Stomach (tissue), 9 donors: Measurements from ENCODE around the gene CDK13. TPM values are rescaled to one million over a fixed set of nuclear protein-coding genes. Genes with fewer than 3 reads are reported as not detected.
"Not testable (repeated sequence)": the region's sequence is repeated elsewhere in the genome, so short reads cannot be mapped to it uniquely, and the experiment has no call there.

ENCODE experiments used
- DNase-seq, 2 donors: peaks; one replicate each; pipeline versions ENCODE4 v3.0.0 to v3.0.0-alpha.2; 2013 to 2019
- H3K27ac ChIP-seq, 5 donors: fragments of 200-600 bp in 4 of 5; sonication (generic) in 4 of 5; one replicate each; pipeline ENCODE4 v1.5.1; 2013 to 2019; ENCODE audit warnings: mild to moderate bottlenecking in 1 of 5, moderate library complexity in 1 of 5
- H3K27me3 ChIP-seq, 3 donors: fragments of 200-600 bp; sonication (generic); one replicate each; pipeline ENCODE4 v1.5.1; 2017 to 2019; ENCODE audit warnings: mixed run types in 1 of 3
- H3K36me3 ChIP-seq, 4 donors: fragments of 200-600 bp; sonication (generic); 1 replicate in 3 of 4; 2 replicates in 1 of 4; pipeline ENCODE4 v1.5.1; 2016 to 2019
- H3K4me1 ChIP-seq, 4 donors: fragments of 200-600 bp; sonication (generic); one replicate each; pipeline ENCODE4 v1.5.1; 2016 to 2019
- H3K4me3 ChIP-seq, 4 donors: fragments of 200-600 bp; sonication (generic) in 3 of 4; one replicate each; pipeline ENCODE4 v1.5.1; 2016 to 2019; ENCODE audit warnings: mild to moderate bottlenecking in 1 of 4
- H3K9me3 ChIP-seq, 4 donors: fragments of 200-600 bp; sonication (generic); one replicate each; pipeline ENCODE4 v1.5.1; 2016 to 2019
- CTCF ChIP-seq, 7 experiments: fragments of 450-650 bp in 4 of 7; fragments of 200-600 bp in 3 of 7; sonication (generic) in 3 of 7; IDR thresholded peaks; one replicate each; pipeline ENCODE4 v1.5.1; 2016 to 2019; ENCODE audit warnings: antibody characterized with exemption in 7 of 7, control low read depth in 2 of 7, mild to moderate bottlenecking in 1 of 7
- EP300 ChIP-seq: sonication (generic); formaldehyde crosslinking; IDR thresholded peaks from one replicate; pipeline ENCODE4 v1.6.1; 2017; ENCODE audit warnings: antibody characterized with exemption
- POLR2A ChIP-seq, 4 donors: fragments of 450-650 bp; IDR thresholded peaks; one replicate each; pipeline ENCODE4 v1.6.1; 2016; ENCODE audit warnings: antibody characterized with exemption in 4 of 4, control low read depth in 2 of 4, mild to moderate bottlenecking in 1 of 4, moderate library complexity in 1 of 4
- POLR2AphosphoS5 ChIP-seq, 3 donors: sonication (generic); formaldehyde crosslinking; IDR thresholded peaks; one replicate each; pipeline ENCODE4 v1.6.1; 2016; ENCODE audit warnings: antibody characterized with exemption in 3 of 3
- WGBS, 5 donors: extraction: QIAGEN DNeasy Blood & Tissue Kit in 3 of 5; methylation state at CpG; one replicate each; pipeline versions ENCODE4 v1.1.5 to v1.1.7; 2013 to 2018; 5-methylcytosine and 5-hydroxymethylcytosine counted together
- intact Hi-C: fragments of 100-400 bp; cut with DNase I; formaldehyde crosslinking; loops from one replicate; pipeline ENCODE4 v1.15.1; 2023; ENCODE audit warnings: low total_unique reads
- polyA plus RNA-seq, 3 donors: library from polyadenylated mRNA; stranded (reverse); fragments of 200-250 nt; gene quantifications; one replicate each; pipeline ENCODE4 v1.2.3, GENCODE V29; 2013
- total RNA-seq, 5 donors: library from RNA; depleted of rRNA; stranded (reverse); fragments of >200 nt; gene quantifications; one replicate each; pipeline versions ENCODE4 v1.1.0 to v1.2.3, GENCODE V29; 2014 to 2016
- donor health status: healthy with polysubstance abuse.
- donor health status: Bipolar disorder and iron deficiency.
- donor health status: healthy.

The CDK13 gene
- total and polyA plus RNA-seq, 8 donors = 7.0 to 140 (median 66.2) TPM

DNA sequence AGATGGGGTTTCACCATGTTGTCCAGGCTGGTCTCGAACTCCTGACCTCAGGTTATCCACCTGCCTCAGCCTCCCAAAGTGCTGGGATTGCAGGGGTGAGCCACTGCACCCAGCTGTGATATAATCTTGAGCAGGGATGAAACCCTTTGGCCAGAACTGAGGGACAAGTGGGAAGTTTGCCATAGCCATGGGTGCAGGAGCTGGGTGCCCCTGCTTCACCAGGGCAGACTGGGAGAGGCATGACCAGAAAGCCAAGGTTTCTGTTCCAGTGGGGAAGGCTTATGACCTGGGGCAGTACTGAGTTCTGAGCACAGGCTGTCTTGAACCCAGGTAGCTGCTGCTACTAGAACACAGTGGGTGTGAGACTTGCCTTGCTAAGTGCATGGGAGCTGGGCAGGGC is 40.5 kb upstream of the CDK13 start:
- Histone ChIP-seq H3K9me3 (peaks cover 0 to 11% (median 4%) of the 10 kb centered on the region in 4 donors), H3K4me1 (no peaks in the 10 kb centered on the region), H3K27ac (no peak overlapping the region), H3K27me3 (no peaks in the 10 kb centered on the region), H3K4me3 (no peak overlapping the region), H3K36me3 (no peaks in the 10 kb centered on the region)
- WGBS, 5 donors = 75 to 91% (median 83%) methylated on average over 1 of the region's 1 CpG
- TF ChIP-seq CTCF (IDR thresholded peaks at IDR 0.05) (no peak), POLR2A (IDR thresholded peaks at IDR 0.05) (no peak), POLR2AphosphoS5 (IDR thresholded peaks at IDR 0.05) (no peak), EP300 (no peak)
- intact Hi-C loops = no loop called here
- DNase-seq = no peak

GRCh38 chr7:39910108-39910869 is 39.8 kb upstream of the CDK13 start:
- H3K9me3 ChIP-seq = peaks cover 0 to 11% (median 4%) of the 10 kb centered on the region in 4 donors
- H3K36me3 ChIP-seq = no peaks in the 10 kb centered on the region
- WGBS, 5 donors = 74 to 90% (median 83%) methylated on average over 7 of the region's 7 CpGs
- no peak for DNase-seq
- H3K4me1 ChIP-seq = no peaks in the 10 kb centered on the region
- intact Hi-C loops = no loop called here
- TF ChIP-seq EP300 (no peak), POLR2A (IDR thresholded peaks at IDR 0.05) (no peak), POLR2AphosphoS5 (IDR thresholded peaks at IDR 0.05) (no peak), CTCF (IDR thresholded peaks at IDR 0.05) (no peak)
- H3K27me3 ChIP-seq = no peaks in the 10 kb centered on the region
- no peak overlapping the region for H3K4me3 ChIP-seq
- no peak overlapping the region for H3K27ac ChIP-seq

GRCh38 chr7:39911167-39911566 is 38.9 kb upstream of the CDK13 start:
- intact Hi-C loops = no loop called here
- TF ChIP-seq POLR2AphosphoS5 (IDR thresholded peaks at IDR 0.05) (no peak), CTCF (IDR thresholded peaks at IDR 0.05) (no peak), EP300 (no peak), POLR2A (IDR thresholded peaks at IDR 0.05) (no peak)
- no peak for DNase-seq
- no peak overlapping the region for H3K4me3 ChIP-seq
- H3K27ac ChIP-seq = no peak overlapping the region
- 48 to 59% (median 55%) methylated on average over 2 of the region's 2 CpGs for WGBS, 5 donors
- no peaks in the 10 kb centered on the region for H3K27me3 ChIP-seq
- no peaks in the 10 kb centered on the region for H3K36me3 ChIP-seq
- peaks cover 0 to 11% (median 4%) of the 10 kb centered on the region in 4 donors for H3K9me3 ChIP-seq
- no peaks in the 10 kb centered on the region for H3K4me1 ChIP-seq

DNA sequence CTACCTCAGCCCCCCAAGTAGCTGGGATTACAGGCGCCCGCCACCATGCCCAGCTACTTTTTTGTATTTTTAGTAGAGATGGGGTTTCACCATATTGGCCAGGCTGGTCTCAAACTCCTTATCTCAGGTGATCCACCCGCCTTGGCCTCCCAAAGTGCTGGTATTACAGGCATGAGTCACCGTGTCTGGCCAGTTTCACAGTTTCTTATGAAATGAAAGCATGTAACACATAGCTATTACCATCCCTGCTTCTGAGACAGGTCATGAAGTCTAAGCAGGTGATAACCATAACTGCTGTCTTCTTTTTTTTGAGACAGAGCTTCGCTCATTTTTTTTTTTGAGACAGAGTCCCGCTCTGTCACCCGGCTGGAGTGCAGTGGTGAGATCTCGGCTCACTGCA is 34.2 kb upstream of the CDK13 start:
- H3K36me3 ChIP-seq, H3K27ac ChIP-seq, H3K27me3 ChIP-seq, DNase-seq, H3K4me3 ChIP-seq, intact Hi-C loops, H3K4me1 ChIP-seq: not testable (repeated sequence)
- H3K9me3 ChIP-seq = peaks cover 0 to 11% (median 4%) of the 10 kb centered on the region in 4 donors
- 81 to 85% (median 82%) methylated on average over 8 of the region's 8 CpGs for WGBS, 5 donors

- TF ChIP-seq CTCF (IDR thresholded peaks at IDR 0.05) = no peak
- no peak for TF ChIP-seq POLR2A (IDR thresholded peaks at IDR 0.05)
- TF ChIP-seq POLR2AphosphoS5 (IDR thresholded peaks at IDR 0.05) = no peak
- TF ChIP-seq EP300 = no peak
- intact Hi-C loops = no loop called here
- Histone ChIP-seq H3K4me3 (no peak overlapping the region), H3K27ac (no peak overlapping the region), H3K4me1 (no peaks in the 10 kb centered on the region), H3K9me3 (no peaks in the 10 kb centered on the region), H3K27me3 (no peaks in the 10 kb centered on the region), H3K36me3 (no peaks in the 10 kb centered on the region)
- DNase-seq = no peak
- WGBS, 5 donors = 50 to 66% (median 63%) methylated on average over 2 of the region's 2 CpGs
Measured at GRCh38 chr7:39919646-39920045, 30.4 kb upstream of the CDK13 start.
